Smooth muscle cell (in vitro differentiated cells): ENCODE measurements around the gene SH3TC2. TPM values are rescaled to one million over a fixed set of nuclear protein-coding genes. Genes with fewer than 3 reads are reported as not detected.
"Not testable (repeated sequence)": the region's sequence is repeated elsewhere in the genome, so short reads cannot be mapped to it uniquely, and the experiment has no call there.

Experiments used
- DNase-seq: peaks from one replicate; lab custom pipeline; 2025; ENCODE audit not compliant: unreplicated experiment; lab: John Stamatoyannopoulos, UW
- H2AFZ ChIP-seq: fragments of 200-600 bp; sonication (generic); 2 replicates; pipeline ENCODE4 v1.6.0; 2016; ENCODE audit warnings: antibody characterized with exemption, low read depth, mild to moderate bottlenecking
- H3F3A ChIP-seq: fragments of 200-600 bp; sonication (generic); 2 replicates; pipeline ENCODE4 v1.6.0; 2017; ENCODE audit warnings: antibody characterized with exemption, low read depth
- H3K27ac ChIP-seq: fragments of 200-600 bp; sonication (generic); 2 replicates; pipeline ENCODE4 v1.5.1; 2016; ENCODE audit warnings: low read depth, mild to moderate bottlenecking
- H3K27me3 ChIP-seq: fragments of 200-600 bp; sonication (generic); 2 replicates; pipeline ENCODE4 v1.6.1; 2016; ENCODE audit warnings: low read depth, mild to moderate bottlenecking
- H3K36me3 ChIP-seq: fragments of 200-600 bp; sonication (generic); 2 replicates; pipeline ENCODE4 v1.5.1; 2016; ENCODE audit warnings: low read depth
- H3K4me1 ChIP-seq: fragments of 200-600 bp; sonication (generic); 2 replicates; pipeline ENCODE4 v1.5.1; 2016; ENCODE audit warnings: low read depth
- H3K4me2 ChIP-seq: fragments of 200-600 bp; sonication (generic); 2 replicates; pipeline ENCODE4 v1.6.0; 2016; ENCODE audit warnings: mild to moderate bottlenecking
- H3K4me3 ChIP-seq: fragments of 200-600 bp; sonication (generic); 2 replicates; pipeline ENCODE4 v1.5.1; 2016; ENCODE audit warnings: mild to moderate bottlenecking
- H3K79me2 ChIP-seq: fragments of 200-600 bp; sonication (generic); 2 replicates; pipeline ENCODE4 v1.6.0; 2016; ENCODE audit warnings: low read depth, mild to moderate bottlenecking
- H3K9ac ChIP-seq: fragments of 200-600 bp; sonication (generic); 2 replicates; pipeline ENCODE4 v1.6.0; 2016; ENCODE audit warnings: low read depth
- H3K9me3 ChIP-seq: fragments of 200-600 bp; sonication (generic); replicated peaks from 2 replicates; pipeline ENCODE4 v1.5.1; 2016; ENCODE audit warnings: low read depth
- H4K20me1 ChIP-seq: fragments of 200-600 bp; sonication (generic); 2 replicates; pipeline ENCODE4 v1.6.0; 2016; ENCODE audit warnings: low read depth
- WGBS: methylation state at CpG from one replicate; pipeline ENCODE4 v1.1.7; 2016; ENCODE audit warnings: low lambda C conversion rate; 5-methylcytosine and 5-hydroxymethylcytosine counted together
- polyA plus RNA-seq: library from polyadenylated mRNA; unstranded; fragments of >200 nt; fragmentation: Nextera tagmentation; extraction: Ambion mirVana; gene quantifications from 2 replicates; pipeline ENCODE4 v1.2.1, GENCODE V29; 2016
- total RNA-seq: library from RNA; depleted of rRNA; stranded (reverse); fragments of >200 nt; gene quantifications from 2 replicates; pipeline ENCODE4 v1.2.3, GENCODE V29; 2014
- TF ChIP-seq, protein P1 (sequence below): fragments of 200-600 bp; sonication (generic); IDR thresholded peaks from 2 replicates; pipeline ENCODE4 v1.5.1; 2017; ENCODE audit warnings: borderline replicate concordance, mild to moderate bottlenecking, antibody characterized with exemption; ENCODE audit not compliant: insufficient read depth, poor library complexity, severe bottlenecking

The SH3TC2 gene
- total and polyA plus RNA-seq, 2 experiments from 2014 or later = 0.31 to 0.46 TPM

DNA sequence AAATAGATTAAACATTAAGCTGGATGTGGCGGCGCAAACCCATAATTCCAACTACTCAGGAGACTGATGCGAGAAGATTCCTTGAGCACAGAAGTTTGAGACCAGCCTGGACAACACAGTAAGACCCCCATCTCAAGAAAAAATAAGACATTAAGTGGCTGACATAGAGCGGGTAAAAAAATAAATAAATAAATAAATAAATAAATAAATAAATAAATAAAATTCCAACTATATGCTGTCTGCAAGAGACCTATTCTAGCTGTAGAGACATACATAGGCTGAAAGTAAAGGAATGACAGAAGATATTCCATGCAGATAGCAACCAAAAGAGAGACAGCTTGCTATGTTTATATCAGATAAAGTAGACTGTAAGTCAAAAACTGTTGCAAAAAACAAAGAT lies 17.4 kb upstream of the SH3TC2 start:
- Histone ChIP-seq H3K9ac (no peak overlapping the region), H3K9me3 (no peaks in the 10 kb centered on the region), H3K36me3 (no peaks in the 10 kb centered on the region), H3K4me1 (no peaks in the 10 kb centered on the region), H3F3A (no peaks in the 10 kb centered on the region), H3K4me2 (no peak overlapping the region), H2AFZ (no peak overlapping the region), H3K27ac (no peak overlapping the region), H3K27me3 (peaks cover 8% of the 10 kb centered on the region), H4K20me1 (no peaks in the 10 kb centered on the region), H3K79me2 (no peaks in the 10 kb centered on the region), H3K4me3 (no peak overlapping the region)
- WGBS = 97% methylated on average over 4 of the region's 4 CpGs
- TF ChIP-seq, protein P1, sequence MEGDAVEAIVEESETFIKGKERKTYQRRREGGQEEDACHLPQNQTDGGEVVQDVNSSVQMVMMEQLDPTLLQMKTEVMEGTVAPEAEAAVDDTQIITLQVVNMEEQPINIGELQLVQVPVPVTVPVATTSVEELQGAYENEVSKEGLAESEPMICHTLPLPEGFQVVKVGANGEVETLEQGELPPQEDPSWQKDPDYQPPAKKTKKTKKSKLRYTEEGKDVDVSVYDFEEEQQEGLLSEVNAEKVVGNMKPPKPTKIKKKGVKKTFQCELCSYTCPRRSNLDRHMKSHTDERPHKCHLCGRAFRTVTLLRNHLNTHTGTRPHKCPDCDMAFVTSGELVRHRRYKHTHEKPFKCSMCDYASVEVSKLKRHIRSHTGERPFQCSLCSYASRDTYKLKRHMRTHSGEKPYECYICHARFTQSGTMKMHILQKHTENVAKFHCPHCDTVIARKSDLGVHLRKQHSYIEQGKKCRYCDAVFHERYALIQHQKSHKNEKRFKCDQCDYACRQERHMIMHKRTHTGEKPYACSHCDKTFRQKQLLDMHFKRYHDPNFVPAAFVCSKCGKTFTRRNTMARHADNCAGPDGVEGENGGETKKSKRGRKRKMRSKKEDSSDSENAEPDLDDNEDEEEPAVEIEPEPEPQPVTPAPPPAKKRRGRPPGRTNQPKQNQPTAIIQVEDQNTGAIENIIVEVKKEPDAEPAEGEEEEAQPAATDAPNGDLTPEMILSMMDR = no peak
- DNase-seq = no peak

DNA sequence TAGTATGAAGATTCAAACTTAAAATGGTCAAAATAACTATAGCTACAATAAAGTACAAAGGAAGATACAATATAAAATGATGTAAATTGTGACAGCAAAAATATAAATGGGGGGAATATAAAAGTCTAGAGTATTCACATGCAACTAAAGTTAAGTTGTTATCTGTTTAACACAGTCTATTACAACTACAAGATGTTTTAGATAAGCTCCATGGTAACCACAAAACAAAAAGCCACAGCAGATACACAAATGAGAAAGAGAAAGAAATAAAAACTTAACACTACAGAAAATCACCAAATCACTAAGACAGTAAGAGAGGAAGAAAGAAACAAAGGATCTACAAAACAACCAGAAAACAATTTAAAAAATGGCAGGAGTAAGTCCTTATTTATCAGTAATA lies 17.0 kb upstream of the SH3TC2 start:
- H2AFZ ChIP-seq = no peak overlapping the region
- DNase-seq = no peak
- H3K36me3 ChIP-seq = no peaks in the 10 kb centered on the region
- no peak overlapping the region for H3K9ac ChIP-seq
- H3K27me3 ChIP-seq = peaks cover 8% of the 10 kb centered on the region
- H3K4me3 ChIP-seq = no peak overlapping the region
- H3K9me3 ChIP-seq = no peaks in the 10 kb centered on the region
- TF ChIP-seq, protein P1 = no peak
- no peaks in the 10 kb centered on the region for H4K20me1 ChIP-seq
- H3K4me1 ChIP-seq = no peaks in the 10 kb centered on the region
- H3K79me2 ChIP-seq = no peaks in the 10 kb centered on the region
- no peak overlapping the region for H3K27ac ChIP-seq
- H3F3A ChIP-seq = no peaks in the 10 kb centered on the region
- no peak overlapping the region for H3K4me2 ChIP-seq

DNA sequence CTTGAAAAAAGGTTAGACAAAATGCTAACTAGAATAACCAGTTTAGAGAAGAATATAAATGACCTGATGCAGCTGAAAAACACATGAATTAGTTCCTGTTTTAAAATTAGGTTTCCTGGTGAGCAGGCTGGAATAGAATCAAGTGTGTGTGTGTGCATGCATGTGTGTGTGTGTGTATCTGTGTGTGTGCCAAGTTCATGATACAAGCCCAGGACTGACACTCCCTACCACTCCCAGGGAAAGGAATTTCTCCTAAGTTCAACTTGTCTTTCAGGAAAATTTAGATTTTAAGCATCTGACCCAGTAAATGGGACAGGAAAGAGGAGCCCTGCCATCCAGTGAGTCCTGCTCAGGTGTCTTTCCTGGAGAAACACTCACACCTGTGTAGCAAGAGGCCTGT lies 11.2 kb upstream of the SH3TC2 start:
- not testable (repeated sequence) for H2AFZ ChIP-seq, H3F3A ChIP-seq, H3K4me1 ChIP-seq, H3K4me2 ChIP-seq, H3K4me3 ChIP-seq, H4K20me1 ChIP-seq, H3K36me3 ChIP-seq, H3K9me3 ChIP-seq, H3K27me3 ChIP-seq, DNase-seq, H3K9ac ChIP-seq, H3K79me2 ChIP-seq
- H3K27ac ChIP-seq = peak overlapping the region; percentile 37

DNA sequence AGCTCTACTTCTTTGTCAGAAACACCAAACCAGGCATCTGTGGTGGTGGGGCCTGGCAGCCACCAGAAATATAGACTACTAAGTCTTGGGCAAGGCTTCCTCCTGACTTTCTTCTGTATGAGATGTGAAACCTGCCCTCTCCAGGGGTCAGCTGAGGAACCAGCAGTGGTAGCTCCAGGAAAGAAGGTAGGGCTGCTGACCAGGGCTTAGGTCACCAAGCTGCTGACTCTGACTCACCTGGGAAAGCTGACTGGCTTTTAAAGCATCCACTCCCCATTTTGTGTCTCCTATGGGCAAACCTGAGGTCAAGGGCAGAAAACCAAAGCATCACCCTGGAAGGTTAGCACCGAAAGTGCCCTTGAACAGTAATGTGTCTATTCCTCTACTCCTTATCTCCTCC lies 10.4 kb upstream of the SH3TC2 start:
- no peak overlapping the region for H3K9ac ChIP-seq
- no peak overlapping the region for H2AFZ ChIP-seq
- H3K4me2 ChIP-seq = no peak overlapping the region
- H3K36me3 ChIP-seq = no peaks in the 10 kb centered on the region
- TF ChIP-seq, protein P1 = no peak
- 71% methylated on average over 1 of the region's 1 CpG for WGBS
- H3K4me1 ChIP-seq = no peaks in the 10 kb centered on the region
- H3K27me3 ChIP-seq = no peaks in the 10 kb centered on the region
- no peaks in the 10 kb centered on the region for H3K9me3 ChIP-seq
- no peak overlapping the region for H3K4me3 ChIP-seq
- H4K20me1 ChIP-seq = no peaks in the 10 kb centered on the region
- DNase-seq = no peak
- peak overlapping the region; percentile 37 for H3K27ac ChIP-seq
- no peaks in the 10 kb centered on the region for H3K79me2 ChIP-seq
- H3F3A ChIP-seq = no peaks in the 10 kb centered on the region
